Cerebellar nuclear complex (tissue), 1 donor: ENCODE measurements around the gene TSPAN5.

Source experiments
- DNase-seq, 2 experiments: peaks; one replicate each; lab custom pipeline; 2025; lab: John Stamatoyannopoulos, UW

The TSPAN5 gene

DNA sequence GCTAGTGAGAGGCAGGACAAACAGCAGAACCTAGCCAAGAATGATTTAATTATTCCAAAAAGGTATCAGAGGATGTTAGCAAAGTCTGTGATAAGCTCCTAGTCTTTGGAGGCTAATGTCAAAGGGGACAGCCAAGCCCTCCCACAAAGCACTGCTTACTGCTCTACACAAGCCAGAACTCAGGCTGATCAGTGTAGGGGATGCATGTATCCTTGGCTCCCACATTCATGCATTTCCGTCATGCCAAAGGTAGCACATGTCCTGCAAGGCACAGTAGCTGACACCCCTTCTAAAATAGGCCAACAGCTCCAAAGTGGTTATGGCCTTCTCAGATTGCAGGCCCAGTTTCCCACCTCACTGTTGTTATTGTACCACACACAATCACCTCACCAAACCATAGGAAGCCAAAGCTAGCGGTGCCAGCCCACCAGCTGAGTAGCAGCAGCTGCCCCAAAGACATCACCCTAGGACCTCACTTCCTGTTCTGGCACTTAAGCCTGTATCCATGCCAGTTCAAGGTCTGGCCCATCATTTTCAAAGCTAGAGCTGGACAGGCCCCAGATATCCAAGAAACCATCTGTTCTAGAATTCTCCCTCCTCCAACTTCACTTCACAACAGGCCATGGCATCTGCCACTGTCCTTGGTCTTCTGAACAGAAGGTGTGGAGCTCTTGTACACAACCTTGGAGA is 40.9 kb downstream of the TSPAN5 start:
- DNase-seq = peak; percentile 92 to 94

DNA sequence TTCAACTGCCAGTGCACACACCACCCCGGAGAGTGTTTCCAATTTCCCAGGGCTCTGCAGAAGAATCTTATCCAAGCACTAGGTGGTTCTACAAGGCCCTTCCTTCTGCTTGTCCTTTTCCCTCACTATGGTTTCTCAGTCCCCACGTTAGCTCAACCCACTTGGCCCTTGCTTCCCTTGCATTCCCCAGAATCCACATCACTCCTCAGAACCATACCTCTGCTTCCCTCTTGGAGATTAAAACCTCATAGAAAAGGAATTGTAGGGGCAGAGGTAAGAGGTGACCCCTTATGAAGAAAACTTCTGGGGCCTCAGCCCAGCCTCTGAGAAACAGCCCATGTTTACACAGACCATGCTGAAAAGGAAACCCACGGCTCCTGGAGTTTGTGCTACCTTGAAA is 42.4 kb downstream of the TSPAN5 start:
- no peak for DNase-seq

DNA sequence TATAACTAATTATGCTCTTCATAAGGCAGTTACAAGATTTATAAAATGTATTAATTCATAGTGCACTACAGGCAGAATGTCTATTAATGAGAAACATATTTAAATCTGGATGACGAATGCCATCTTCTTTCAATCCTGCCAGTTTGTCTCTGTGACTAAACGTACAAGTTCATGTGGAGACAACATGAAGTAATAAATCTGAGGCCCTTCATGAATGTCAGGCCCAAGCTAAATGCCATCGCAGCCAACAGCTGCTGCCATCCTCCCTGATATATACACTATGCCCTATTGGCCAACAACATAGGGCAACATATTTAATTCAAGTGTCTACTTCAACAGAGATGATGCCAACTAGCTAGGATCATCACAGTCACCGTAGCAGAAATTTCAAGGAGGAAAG is 43.7 kb downstream of the TSPAN5 start:
- DNase-seq = no peak

DNA sequence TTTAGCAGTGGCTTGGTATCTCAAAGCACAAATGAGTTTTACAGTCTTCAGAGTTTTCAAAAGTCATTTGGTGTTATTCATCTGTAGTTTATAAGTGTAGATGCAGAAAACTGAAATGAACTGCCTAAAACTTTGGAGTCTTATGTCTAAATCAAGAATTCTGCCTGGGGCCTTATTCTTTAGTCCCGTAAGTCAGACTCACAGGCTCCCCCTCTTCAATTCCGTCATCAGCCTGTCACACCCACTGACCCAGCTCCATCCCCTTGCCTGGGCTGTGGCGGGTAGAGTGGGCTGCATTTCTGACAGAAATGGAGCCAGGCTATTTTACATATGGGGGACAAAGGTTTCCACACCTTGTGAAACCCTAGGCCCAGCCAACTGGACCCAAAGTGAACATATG is 44.3 kb downstream of the TSPAN5 start:
- DNase-seq = no peak

DNA sequence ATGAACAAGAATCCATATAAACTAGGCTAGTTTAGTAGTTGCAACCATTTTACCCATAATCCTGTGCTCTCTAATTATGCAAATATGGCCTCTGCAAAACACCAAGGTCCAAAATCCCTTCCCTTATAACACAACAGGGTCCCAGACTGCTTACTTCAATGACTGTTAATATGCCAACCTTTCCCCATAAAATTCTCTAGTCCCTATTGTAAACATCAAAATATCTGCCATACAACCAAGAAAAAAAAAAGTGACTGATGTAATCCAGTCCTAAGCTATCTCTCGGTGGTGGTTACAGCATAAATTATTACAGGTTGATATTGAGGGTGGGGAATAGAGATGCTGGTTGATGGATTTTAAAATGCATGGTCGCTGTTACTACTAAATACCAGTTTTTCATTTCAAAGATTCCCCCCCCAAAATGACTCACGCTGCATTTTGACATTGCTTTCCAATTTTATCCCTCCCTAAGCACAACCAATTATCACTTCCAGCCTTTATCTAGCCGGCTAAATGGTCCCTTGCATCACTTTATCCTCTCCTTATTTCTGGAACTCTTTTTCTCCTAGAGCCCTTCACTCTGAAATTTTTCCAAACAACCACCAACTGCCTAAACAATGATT is 44.8 kb downstream of the TSPAN5 start:
- no peak for DNase-seq

DNA sequence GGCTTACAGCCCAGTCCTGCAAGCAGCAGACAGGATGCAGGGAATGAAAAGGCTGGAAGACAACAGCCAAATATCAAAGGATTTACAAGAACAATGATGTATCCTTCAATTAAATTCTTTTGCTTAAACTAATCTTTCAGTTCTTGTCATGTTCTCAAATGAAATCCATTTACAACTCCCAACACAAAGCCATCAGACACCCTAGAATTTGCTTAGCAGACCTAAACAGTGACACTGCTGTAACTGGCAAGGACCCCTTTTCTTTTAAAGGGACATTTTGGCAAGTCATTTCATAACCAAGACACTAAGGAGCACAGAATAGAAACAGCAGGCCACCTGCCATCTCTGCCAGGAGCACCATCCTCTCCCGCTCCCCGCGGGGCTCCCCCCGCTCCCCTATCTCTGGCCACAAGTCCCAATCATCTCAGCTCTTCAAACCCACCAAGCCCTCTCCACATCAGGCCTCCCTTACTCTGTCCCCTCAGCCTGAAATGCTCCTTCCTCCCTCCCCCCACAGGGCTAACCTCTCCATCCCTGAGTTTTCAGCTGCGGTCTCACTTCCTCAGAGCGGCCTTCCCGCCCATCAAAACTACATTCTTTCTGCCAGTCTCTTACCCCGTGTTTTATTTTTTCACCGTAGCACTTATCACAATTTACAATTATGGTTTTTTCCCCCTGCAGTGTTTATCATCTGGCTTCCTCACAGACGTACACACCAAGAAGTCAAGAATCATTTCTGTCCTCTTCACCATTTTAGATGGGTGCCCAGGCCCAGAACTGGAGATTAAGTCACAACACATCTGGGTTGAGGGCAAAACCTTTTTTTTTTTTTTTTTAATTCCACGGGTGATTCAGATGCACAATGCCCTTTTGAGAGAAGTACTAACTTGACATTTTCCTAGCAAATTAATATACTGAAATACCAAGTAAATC is 45.8 kb downstream of the TSPAN5 start:
- no peak for DNase-seq

DNA sequence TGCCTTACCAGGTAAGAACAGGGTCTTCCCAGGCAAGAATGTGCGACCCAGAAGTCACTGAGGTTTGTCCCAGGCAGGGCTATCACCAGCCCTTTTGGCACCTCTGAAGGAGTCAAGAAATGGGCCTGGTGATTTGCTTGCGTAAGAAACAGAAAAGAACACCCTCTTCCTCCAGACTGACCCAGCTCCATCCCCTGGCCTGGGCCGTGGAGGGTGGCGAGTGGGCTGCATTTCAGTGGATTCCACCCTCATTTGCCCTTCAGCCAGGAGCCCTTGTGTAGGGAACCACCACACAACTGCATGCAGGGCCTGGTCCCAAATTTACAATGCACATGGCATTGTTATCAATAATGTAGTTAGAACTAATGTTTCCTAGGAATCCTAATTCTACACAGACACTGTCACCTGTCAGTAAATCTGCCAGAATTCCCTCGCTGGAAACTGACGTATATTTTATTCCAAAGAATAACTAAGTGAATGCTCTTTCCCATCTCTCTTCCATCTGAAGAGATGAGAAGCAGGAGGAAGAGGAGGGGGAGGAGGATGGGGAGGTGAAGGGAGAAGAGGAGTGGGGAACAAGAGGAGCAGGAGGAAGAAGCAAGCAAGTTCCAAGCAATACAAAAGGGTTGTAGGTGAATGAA is 46.6 kb downstream of the TSPAN5 start:
- no peak for DNase-seq

DNA sequence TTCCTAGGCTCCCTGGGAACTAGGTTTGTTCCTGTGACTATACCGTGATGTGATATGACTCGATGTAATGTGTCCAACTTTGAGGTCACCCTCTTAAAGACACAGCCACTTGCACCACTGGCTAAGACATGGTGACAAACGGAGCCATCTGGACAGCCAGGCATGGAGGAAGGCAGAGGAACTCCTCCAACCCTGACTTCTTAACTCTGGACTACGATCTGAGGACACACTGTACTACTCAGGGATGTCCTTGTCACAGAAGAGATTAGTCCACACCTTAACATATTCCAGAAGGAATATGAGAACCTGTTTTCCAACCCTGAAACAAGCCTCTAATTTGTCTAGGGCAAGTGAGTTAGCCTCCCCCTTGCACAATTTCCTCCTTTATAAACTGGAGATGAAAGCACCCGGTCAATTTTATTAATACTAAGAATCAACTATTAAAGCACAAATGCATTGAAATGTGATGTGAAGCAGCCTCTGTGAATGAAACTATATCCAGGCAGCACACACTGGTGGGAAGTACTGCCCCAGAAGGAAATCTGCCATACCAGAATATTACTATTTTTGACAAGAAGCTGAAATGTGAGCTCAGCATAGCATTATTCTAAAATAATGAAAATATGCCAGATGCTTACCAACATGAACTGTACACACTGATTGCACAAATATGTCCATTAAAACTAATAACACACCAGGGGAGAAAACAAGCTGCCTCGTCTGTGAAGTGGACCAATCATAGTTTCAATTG is 47.3 kb downstream of the TSPAN5 start:
- DNase-seq = no peak

DNA sequence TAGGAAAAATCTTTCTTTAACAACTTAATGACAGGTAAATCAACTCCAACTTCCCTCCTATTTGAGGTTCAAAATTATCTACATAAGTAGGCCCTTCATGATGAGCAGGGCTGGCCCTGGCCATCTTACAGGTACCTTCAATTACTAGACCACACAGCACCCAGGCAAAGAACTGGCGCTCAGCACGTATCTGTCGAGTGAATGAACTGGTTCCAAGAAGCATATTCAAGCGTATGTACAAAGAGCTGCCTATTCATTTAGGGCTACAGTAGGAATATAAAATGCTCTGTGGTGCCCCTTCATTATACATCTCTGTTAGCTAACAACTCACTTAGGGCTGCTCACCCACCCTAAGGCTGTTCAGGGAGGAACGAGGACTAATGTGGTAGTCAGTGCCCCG is 48.0 kb downstream of the TSPAN5 start:
- DNase-seq = no peak

DNA sequence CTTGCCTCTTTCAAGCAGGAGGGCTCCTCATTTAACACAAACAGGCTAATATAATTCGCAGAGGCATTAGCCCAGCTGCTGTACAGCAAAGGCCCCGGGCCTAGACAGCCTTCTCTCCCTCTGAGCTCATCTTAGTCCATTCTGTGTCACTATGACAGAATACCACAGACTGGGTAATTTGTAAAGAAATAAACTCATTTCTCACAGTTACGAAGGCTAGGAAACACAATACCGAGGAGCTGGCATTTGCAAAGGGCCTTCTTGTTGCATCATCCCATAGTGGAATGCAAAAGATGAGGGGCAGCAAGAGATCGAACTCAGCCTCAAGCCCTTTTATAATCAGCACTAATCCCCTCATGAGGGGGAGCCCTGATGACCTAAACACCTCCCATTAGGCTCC is 48.5 kb downstream of the TSPAN5 start:
- DNase-seq = no peak

DNA sequence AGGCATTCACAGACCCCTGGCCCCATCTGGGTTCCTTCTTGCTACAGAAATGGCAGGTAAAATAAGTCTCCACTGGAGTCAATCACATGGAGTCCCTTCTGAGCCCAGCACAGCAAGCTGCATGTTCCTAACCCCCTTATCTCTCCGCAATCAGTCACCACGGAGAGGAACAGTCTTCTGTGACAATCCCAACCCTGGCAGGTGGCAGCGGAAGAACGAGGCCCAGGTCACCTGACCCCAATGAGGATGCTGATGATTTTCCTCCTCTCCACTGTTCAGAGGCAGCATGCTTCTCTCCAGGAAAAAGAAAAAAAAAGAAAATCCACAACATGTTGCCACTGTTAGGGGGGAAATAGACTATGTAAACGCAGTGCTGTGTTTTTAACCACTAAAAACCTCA is 50.1 kb downstream of the TSPAN5 start:
- DNase-seq = no peak

DNA sequence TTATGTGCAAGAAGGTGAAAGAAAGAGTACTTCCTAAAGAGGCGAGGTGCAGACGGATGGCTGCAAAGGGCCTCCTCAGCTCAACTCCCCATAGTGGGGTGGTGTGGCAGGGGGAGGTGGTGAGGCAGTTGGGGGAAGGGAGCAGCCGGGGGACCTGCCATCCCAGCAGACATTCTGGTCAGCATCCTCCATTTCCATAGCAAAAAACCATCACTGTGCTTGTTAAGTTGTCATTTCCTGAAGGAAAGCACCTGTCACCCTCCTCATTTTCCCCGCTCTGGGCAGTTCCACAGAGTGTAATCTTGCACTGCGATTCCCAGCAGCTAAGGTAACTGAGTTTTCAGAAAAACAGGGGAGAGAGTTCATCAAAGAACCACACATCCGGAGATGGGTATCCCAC is 51.5 kb downstream of the TSPAN5 start:
- DNase-seq = no peak

DNA sequence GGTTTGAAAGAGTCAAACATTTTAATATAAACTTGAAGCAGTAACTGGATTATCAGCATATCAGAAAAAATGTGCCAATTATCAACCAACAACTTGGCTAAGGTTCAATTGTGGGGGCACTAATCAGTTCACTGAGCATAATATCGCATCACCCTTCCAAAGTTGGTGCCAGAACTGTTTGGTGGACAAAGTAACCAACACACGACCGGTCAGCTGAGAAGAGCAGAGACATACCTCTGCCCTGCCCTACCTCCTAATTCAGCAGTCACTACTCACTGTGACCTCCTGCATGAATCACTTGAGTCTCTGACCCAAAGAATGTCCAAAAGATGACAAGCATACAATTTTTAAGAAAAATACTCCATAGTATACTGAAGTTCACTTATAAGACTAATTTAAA is 53.2 kb downstream of the TSPAN5 start:
- no peak for DNase-seq

DNA sequence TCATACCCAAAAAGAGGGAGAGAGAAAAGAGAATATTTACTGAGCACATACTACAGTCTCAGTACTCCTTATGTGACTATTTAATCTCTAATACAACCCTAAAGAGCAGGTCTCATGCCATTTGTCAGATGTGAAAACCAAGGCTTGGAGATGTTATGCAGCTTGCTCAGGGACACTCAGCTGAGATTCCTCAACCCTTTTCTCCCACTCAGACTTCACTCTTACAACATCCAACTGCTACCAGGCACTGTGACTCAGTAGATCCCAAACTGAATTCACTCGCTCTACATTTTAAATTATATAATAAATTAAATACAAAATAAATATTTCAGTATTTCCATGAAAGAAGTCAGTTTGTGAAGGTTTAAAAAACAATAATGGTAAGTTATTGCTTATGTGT is 53.7 kb downstream of the TSPAN5 start:
- no peak for DNase-seq

DNA sequence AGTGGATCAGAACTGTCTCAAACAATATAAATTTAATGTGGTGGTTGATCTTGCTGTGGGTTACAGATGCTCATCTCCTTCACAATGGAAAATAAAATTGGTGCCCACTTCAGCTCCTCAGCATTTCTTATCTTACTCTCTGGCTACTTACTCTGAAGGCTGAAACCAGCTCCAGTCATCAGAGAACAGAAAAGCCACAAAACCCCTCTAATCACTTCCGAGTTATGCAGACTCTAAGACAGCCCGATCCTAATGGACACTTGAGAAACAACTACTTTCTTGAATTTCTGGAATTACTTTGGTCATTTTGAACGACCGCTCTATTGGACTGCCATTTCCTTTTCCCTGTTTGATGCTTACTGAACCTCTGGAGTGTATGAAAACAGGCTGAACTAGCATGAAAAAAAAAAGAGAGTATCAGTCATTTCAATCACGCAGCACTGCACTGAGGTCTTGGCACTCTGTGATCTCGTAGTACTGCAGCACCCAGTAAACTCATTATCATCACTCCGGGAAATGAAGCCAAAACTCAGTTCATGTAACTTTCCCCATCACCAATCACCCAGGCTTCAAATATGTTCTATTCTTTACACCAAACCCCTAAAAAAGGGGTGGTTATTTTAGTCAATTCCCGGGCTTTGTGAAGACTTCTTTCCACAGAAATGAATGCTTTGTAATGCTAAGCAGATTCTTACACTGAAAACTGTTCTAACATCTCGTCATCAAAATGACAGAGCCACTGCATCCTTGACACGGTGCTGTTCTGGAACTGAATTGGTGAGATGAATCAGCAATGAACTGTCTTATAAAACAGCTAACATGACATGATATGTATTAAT is 54.5 kb downstream of the TSPAN5 start:
- DNase-seq = no peak

DNA sequence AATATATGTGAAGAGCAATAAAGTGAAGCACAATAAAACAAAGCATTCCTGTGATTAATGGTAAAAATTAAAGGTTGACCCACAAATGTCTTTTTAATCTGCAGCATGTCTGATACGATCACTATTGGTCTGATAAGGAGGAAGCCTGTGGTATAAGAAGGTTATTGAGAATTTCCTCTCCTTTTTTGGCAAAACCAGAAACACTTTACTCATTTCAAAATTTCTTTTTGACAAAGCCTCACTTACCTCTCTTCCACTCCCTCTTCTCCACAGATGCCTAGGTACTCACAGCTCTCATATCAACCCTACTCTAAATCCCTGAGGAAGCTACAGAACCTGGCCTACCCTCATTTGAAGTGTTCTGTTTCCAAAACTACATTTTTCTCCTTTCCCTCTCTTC is 56.1 kb downstream of the TSPAN5 start:
- no peak for DNase-seq

DNA sequence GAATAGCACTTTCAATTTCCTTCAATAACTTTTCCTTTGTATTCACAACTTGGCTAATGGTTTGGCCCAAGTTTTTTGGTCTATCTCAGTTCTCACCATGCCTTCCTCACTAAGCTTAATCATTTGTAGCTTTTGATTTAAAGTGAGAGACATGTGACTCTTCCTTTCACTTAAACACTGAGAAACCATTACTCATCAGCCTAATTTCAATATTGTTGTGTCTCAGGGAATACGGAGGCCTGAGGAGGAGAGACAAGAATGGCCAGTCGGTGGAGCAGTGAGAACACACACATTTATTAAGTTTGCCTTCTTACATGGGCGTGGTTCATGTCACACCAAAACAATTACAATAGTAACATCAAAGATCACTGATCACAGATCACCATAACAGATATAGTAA is 56.7 kb downstream of the TSPAN5 start:
- DNase-seq = no peak

DNA sequence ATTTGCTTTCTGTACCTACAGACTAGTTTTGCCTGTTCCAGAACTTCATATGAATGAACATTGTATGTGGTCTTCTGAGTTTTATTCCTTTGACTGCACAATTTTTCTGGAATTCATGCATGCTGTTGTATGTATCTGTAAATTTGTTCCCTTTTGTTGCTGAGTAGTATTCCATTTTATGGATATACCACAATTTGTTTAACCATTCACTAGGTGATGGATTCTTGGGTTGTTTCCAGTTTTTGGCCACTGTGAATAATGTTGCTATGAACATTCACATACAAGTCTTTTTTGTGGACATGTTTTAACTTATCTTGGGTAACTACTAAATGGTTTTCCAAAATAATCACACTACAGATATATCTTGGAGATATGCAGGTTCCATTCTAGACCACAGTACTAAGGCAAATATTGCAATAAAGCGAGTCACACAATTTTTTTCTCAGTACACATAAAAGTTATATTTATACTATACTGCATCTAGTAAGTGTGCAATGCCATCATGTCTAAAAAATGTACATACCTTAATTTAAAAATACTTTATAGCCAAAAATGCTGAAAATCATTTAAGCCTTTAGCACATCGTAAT is 58.7 kb downstream of the TSPAN5 start:
- DNase-seq = no peak

DNA sequence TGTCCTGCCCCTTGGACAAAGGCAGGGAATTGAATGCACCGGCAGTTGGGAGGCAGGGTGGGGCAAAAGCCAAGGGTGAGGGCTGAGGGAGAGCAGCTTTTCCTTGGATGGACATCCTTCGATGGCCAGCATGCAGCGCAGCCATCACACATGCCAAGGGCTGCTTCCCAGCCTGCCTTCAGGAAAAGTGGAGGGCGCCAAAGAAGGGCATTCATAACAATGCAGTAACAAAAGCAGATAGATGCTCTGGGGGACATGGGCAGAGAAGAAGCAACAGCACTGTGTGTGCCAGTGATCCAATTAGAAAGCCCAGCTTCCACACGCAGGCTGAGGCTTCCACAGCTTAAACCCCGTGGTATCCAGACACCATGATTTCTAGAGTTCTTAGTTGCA is 71.5 kb downstream of the TSPAN5 start:
- no peak for DNase-seq

DNA sequence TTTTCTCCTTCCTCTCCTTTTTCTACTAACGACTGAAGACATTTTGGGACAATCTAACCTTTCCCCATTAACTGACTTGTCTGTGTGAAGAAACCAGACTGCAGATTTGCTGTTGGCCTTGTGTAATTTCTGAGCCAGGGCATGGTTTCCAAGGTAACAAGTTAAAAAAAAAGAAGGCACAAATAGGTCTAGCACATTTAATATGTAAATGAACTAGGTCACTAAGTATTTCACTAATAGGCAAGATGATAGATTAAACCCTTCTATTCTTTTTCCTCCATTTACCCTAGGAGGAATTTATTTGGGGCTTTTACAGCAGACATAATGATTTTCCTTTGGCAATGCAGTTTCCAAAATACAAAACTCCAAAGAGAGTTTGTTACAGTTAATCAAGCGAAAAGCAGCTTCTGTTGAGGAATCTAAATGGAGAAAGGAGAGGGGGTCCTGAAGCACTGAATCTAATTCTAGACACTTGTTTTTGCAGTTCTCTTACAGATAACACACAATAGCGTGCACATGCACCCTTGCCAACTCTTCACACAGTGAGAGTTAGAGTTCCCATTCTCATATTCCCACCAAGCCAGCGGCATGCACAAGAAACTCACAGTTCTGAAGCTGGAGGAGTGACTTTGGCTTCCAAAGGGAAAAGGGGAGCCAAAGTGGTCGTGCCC is 72.0 kb downstream of the TSPAN5 start:
- no peak for DNase-seq
